Stimulated activated CD4-positive, alpha-beta T cell treated with anti-CD3 and anti-CD28 coated beads, Interleukin-4, amount 100 ng/mL, for 1 hour (primary cell): ENCODE data around the gene IGDCC3.
"Not testable (repeated sequence)": the region's sequence is repeated elsewhere in the genome, so short reads cannot be mapped to it uniquely, and the experiment has no call there.

ENCODE experiments used
- DNase-seq: peaks from one replicate; pipeline ENCODE4 v3.0.0-alpha.2; 2020

The IGDCC3 gene

GRCh38 chr15:65368302-65369211 is 9.2 kb downstream of the IGDCC3 start:
- DNase-seq = no peak

- DNase-seq = no peak
Measured at GRCh38 chr15:65366122-65366892, 11.5 kb downstream of the IGDCC3 start.

- no peak for DNase-seq
Measured at GRCh38 chr15:65365229-65365628, 12.6 kb downstream of the IGDCC3 start.

GRCh38 chr15:65363766-65364165 is 14.0 kb downstream of the IGDCC3 start:
- DNase-seq = no peak

- DNase-seq = no peak
Measured at GRCh38 chr15:65363306-65363705, 14.5 kb downstream of the IGDCC3 start.

- no peak for DNase-seq
Measured at GRCh38 chr15:65362491-65362890, 15.3 kb downstream of the IGDCC3 start.

- DNase-seq = no peak
Measured at GRCh38 chr15:65361708-65362459, 15.9 kb downstream of the IGDCC3 start.

- DNase-seq = no peak
Measured at GRCh38 chr15:65360506-65360905, 17.3 kb downstream of the IGDCC3 start.

- no peak for DNase-seq
Measured at GRCh38 chr15:65355988-65356353, 21.8 kb downstream of the IGDCC3 start.

- no peak for DNase-seq
Measured at GRCh38 chr15:65355173-65355987, 22.4 kb downstream of the IGDCC3 start.

GRCh38 chr15:65354835-65355172 is 23.0 kb downstream of the IGDCC3 start:
- no peak for DNase-seq

GRCh38 chr15:65351972-65352371 is 25.8 kb downstream of the IGDCC3 start:
- DNase-seq = not testable (repeated sequence)

GRCh38 chr15:65349338-65349737 is 28.5 kb downstream of the IGDCC3 start:
- DNase-seq = no peak

GRCh38 chr15:65347756-65348155 is 30.0 kb downstream of the IGDCC3 start:
- not testable (repeated sequence) for DNase-seq

- no peak for DNase-seq
Measured at GRCh38 chr15:65346856-65347598, 30.8 kb downstream of the IGDCC3 start.

GRCh38 chr15:65344914-65345275 is 32.9 kb downstream of the IGDCC3 start:
- DNase-seq = no peak

GRCh38 chr15:65344214-65344913 is 33.4 kb downstream of the IGDCC3 start:
- DNase-seq = no peak

- DNase-seq = no peak
Measured at GRCh38 chr15:65343374-65343981, 34.3 kb downstream of the IGDCC3 start.

GRCh38 chr15:65342493-65342892 is 35.3 kb downstream of the IGDCC3 start:
- DNase-seq = no peak

- DNase-seq = no peak
Measured at GRCh38 chr15:65339920-65340319, 37.9 kb downstream of the IGDCC3 start.

- no peak for DNase-seq
Measured at GRCh38 chr15:65339416-65339815, 38.4 kb downstream of the IGDCC3 start.
